Suprapubic skin (tissue), 4 donors: ENCODE data around the gene EFNA2.

ENCODE experiments used
- EP300 ChIP-seq: sonication (generic); formaldehyde crosslinking; IDR thresholded peaks from one replicate; pipeline ENCODE4 v1.6.1; 2017; ENCODE audit warnings: antibody characterized with exemption
- POLR2A ChIP-seq, 2 donors: fragments of 450-650 bp; IDR thresholded peaks; one replicate each; pipeline ENCODE4 v1.6.1; 2017; ENCODE audit warnings: antibody characterized with exemption in 2 of 2, mild to moderate bottlenecking in 2 of 2, moderate library complexity in 2 of 2
- POLR2AphosphoS5 ChIP-seq, 3 donors: sonication (generic); formaldehyde crosslinking; IDR thresholded peaks; one replicate each; pipeline ENCODE4 v1.6.1; 2017; ENCODE audit warnings: antibody characterized with exemption in 3 of 3
- TF ChIP-seq, protein P1 (sequence below), 2 donors: fragments of 200-600 bp in 1 of 2; fragments of 450-650 bp in 1 of 2; sonication (generic) in 1 of 2; IDR thresholded peaks; one replicate each; pipeline ENCODE4 v1.5.1; 2016 to 2019; ENCODE audit warnings: antibody characterized with exemption in 2 of 2, mild to moderate bottlenecking in 1 of 2, moderate library complexity in 1 of 2

DNA sequence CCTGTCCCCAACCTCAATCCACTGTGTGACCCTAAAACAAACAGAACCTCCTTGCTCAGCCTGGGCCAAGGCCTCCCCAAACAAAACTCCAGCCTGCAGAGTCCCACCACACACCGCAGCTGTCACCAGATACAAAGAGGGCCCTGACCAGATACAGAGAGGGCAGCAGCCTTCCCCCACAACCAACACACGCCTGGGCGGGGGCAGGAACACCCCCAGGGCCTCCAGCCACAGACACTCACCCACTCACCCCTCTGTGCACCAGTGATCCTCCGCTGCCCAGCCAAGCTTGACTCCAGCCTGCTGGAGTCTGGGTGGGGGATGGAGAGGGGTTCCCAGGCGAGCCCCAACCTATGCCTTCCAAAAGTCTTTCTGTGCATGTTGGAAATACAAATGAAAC, 22.5 kb upstream of the EFNA2 start:
- TF ChIP-seq, protein P1, sequence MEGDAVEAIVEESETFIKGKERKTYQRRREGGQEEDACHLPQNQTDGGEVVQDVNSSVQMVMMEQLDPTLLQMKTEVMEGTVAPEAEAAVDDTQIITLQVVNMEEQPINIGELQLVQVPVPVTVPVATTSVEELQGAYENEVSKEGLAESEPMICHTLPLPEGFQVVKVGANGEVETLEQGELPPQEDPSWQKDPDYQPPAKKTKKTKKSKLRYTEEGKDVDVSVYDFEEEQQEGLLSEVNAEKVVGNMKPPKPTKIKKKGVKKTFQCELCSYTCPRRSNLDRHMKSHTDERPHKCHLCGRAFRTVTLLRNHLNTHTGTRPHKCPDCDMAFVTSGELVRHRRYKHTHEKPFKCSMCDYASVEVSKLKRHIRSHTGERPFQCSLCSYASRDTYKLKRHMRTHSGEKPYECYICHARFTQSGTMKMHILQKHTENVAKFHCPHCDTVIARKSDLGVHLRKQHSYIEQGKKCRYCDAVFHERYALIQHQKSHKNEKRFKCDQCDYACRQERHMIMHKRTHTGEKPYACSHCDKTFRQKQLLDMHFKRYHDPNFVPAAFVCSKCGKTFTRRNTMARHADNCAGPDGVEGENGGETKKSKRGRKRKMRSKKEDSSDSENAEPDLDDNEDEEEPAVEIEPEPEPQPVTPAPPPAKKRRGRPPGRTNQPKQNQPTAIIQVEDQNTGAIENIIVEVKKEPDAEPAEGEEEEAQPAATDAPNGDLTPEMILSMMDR (IDR thresholded peaks at IDR 0.05) = no peak
- no peak for TF ChIP-seq POLR2A (IDR thresholded peaks at IDR 0.05)
- no peak for TF ChIP-seq EP300
- TF ChIP-seq POLR2AphosphoS5 (IDR thresholded peaks at IDR 0.05) = no peak
